NCI-H1930 (cell line): ENCODE measurements around the gene ITPR2.

Experiments
- DNase-seq, 2 experiments: peaks; one replicate each; lab custom pipeline; 2025; lab: John Stamatoyannopoulos, UW

The ITPR2 gene

GRCh38 chr12:26399381-26399780 lies 433.6 kb downstream of the ITPR2 start:
- DNase-seq = no peak

- DNase-seq = no peak
Measured at GRCh38 chr12:26396402-26396801, 436.6 kb downstream of the ITPR2 start.

GRCh38 chr12:26389343-26389742 lies 443.7 kb downstream of the ITPR2 start:
- no peak for DNase-seq

GRCh38 chr12:26384536-26384935 lies 448.5 kb downstream of the ITPR2 start:
- DNase-seq = no peak

GRCh38 chr12:26383041-26383440 lies 450.0 kb downstream of the ITPR2 start:
- no peak for DNase-seq

- DNase-seq = no peak
Measured at GRCh38 chr12:26380897-26381296, 452.1 kb downstream of the ITPR2 start.

- no peak for DNase-seq
Measured at GRCh38 chr12:26379777-26380467, 453.1 kb downstream of the ITPR2 start.

GRCh38 chr12:26378711-26379110 lies 454.3 kb downstream of the ITPR2 start:
- no peak for DNase-seq

GRCh38 chr12:26374934-26375680 lies 457.9 kb downstream of the ITPR2 start:
- no peak for DNase-seq

GRCh38 chr12:26373606-26374495 lies 459.1 kb downstream of the ITPR2 start:
- no peak for DNase-seq

- DNase-seq = no peak
Measured at GRCh38 chr12:26372866-26373265, 460.1 kb downstream of the ITPR2 start.

- DNase-seq = no peak
Measured at GRCh38 chr12:26370098-26370497, 462.9 kb downstream of the ITPR2 start.

- no peak for DNase-seq
Measured at GRCh38 chr12:26369588-26369987, 463.4 kb downstream of the ITPR2 start.

- DNase-seq = no peak
Measured at GRCh38 chr12:26367991-26368730, 464.8 kb downstream of the ITPR2 start.

- DNase-seq = no peak
Measured at GRCh38 chr12:26361964-26362363, 471.0 kb downstream of the ITPR2 start.

GRCh38 chr12:26360062-26360461 lies 472.9 kb downstream of the ITPR2 start:
- DNase-seq = no peak

GRCh38 chr12:26359576-26359975 lies 473.4 kb downstream of the ITPR2 start:
- no peak for DNase-seq

- no peak for DNase-seq
Measured at GRCh38 chr12:26358651-26359050, 474.3 kb downstream of the ITPR2 start.

- DNase-seq = no peak
Measured at GRCh38 chr12:26347300-26347699, 485.7 kb downstream of the ITPR2 start.

- no peak for DNase-seq
Measured at GRCh38 chr12:26346736-26347135, 486.3 kb downstream of the ITPR2 start.

- DNase-seq = no peak
Measured at GRCh38 chr12:26345471-26346003, 487.5 kb downstream of the ITPR2 start.

- DNase-seq = no peak
Measured at GRCh38 chr12:26341491-26341890, 491.5 kb downstream of the ITPR2 start.
